Gastroesophageal sphincter (tissue), 4 donors: ENCODE results near the gene SFMBT2. TPM values are rescaled to one million over a fixed set of nuclear protein-coding genes. Genes with fewer than 3 reads are reported as not detected.

ENCODE experiments used
- ATAC-seq: fragments of 150-250 bp; one replicate; pipeline ENCODE4 v1.9.1; 2016; ENCODE audit warnings: mild to moderate bottlenecking, moderate library complexity
- H3K27ac ChIP-seq, 4 donors: fragments of 200-600 bp; sonication (generic) in 3 of 4; 1 replicate in 3 of 4; 2 replicates in 1 of 4; pipeline ENCODE4 v1.5.1; 2016 to 2019
- H3K27me3 ChIP-seq: fragments of 200-600 bp; sonication (generic); one replicate; pipeline ENCODE4 v1.5.1; 2019
- H3K36me3 ChIP-seq, 2 donors: fragments of 200-600 bp; sonication (generic); one replicate each; pipeline ENCODE4 v1.5.1; 2019; ENCODE audit warnings: control low read depth in 1 of 2
- H3K4me1 ChIP-seq, 3 donors: fragments of 200-600 bp; sonication (generic); 1 replicate in 2 of 3; 2 replicates in 1 of 3; pipeline ENCODE4 v1.5.1; 2016 to 2019; ENCODE audit warnings: control low read depth in 2 of 3
- H3K4me3 ChIP-seq, 2 donors: fragments of 200-600 bp; sonication (generic); one replicate each; pipeline ENCODE4 v1.5.1; 2019; ENCODE audit warnings: mild to moderate bottlenecking in 1 of 2, moderate library complexity in 1 of 2
- H3K9me3 ChIP-seq, 3 donors: fragments of 200-600 bp; sonication (generic); one replicate each; pipeline ENCODE4 v1.5.1; 2017 to 2019; ENCODE audit warnings: control low read depth in 2 of 3
- CTCF ChIP-seq, 4 experiments: fragments of 200-600 bp in 2 of 4; fragments of 450-650 bp in 2 of 4; sonication (generic) in 1 of 4; IDR thresholded peaks; one replicate each; pipeline ENCODE4 v1.5.1; 2017 to 2019; ENCODE audit warnings: antibody characterized with exemption in 4 of 4, mild to moderate bottlenecking in 2 of 4, moderate library complexity in 2 of 4
- EP300 ChIP-seq: sonication (generic); formaldehyde crosslinking; IDR thresholded peaks from one replicate; pipeline ENCODE4 v1.6.1; 2017; ENCODE audit warnings: antibody characterized with exemption, mild to moderate bottlenecking
- POLR2A ChIP-seq, 2 donors: fragments of 450-650 bp; IDR thresholded peaks; one replicate each; pipeline ENCODE4 v1.6.1; 2017; ENCODE audit warnings: antibody characterized with exemption in 2 of 2, mild to moderate bottlenecking in 2 of 2, moderate library complexity in 1 of 2
- POLR2AphosphoS5 ChIP-seq: sonication (generic); formaldehyde crosslinking; IDR thresholded peaks from one replicate; pipeline ENCODE4 v1.6.1; 2017; ENCODE audit warnings: antibody characterized with exemption
- WGBS, 2 donors: methylation state at CpG; one replicate each; pipeline ENCODE4 v1.1.5; 2018; ENCODE audit warnings: low coverage in 1 of 2; 5-methylcytosine and 5-hydroxymethylcytosine counted together
- total RNA-seq, 4 donors: library from RNA; depleted of rRNA; stranded (reverse); fragments of >200 nt; gene quantifications; one replicate each; pipeline ENCODE4 v1.1.0, GENCODE V29; 2016

SFMBT2 gene
- total RNA-seq, 4 donors from 2014 or later, result 6.9 to 14.3 (median 11.4) TPM

- Histone ChIP-seq H3K27ac (peak overlapping the region in 3 of 4 donors; percentile 75 to 89 (median 84)), H3K4me3 (peak overlapping the region; percentile 78 to 94), H3K27me3 (peaks cover 38% of the 10 kb centered on the region), H3K4me1 (peaks cover 0 to 71% (median 15%) of the 10 kb centered on the region in 3 donors), H3K36me3 (no peaks in the 10 kb centered on the region), H3K9me3 (no peaks in the 10 kb centered on the region)
- no peak for ATAC-seq
- 0 to 1% methylated on average over 8 to 15 of the region's 15 CpGs for WGBS, 2 donors
- TF ChIP-seq EP300, result no peak
- TF ChIP-seq POLR2AphosphoS5, result no peak
- TF ChIP-seq POLR2A (IDR thresholded peaks at IDR 0.05), result no peak
- no peak for TF ChIP-seq CTCF (IDR thresholded peaks at IDR 0.05)
These were observed 1.1 kb downstream of the SFMBT2 start for GRCh38 chr10:7409732-7410168.

- Histone ChIP-seq H3K4me1 (peaks cover 0 to 71% (median 15%) of the 10 kb centered on the region in 3 donors), H3K36me3 (no peaks in the 10 kb centered on the region), H3K27ac (peak overlapping the region in 3 of 4 donors; percentile 73 to 89 (median 84)), H3K4me3 (peak overlapping the region; percentile 78 to 94), H3K9me3 (no peaks in the 10 kb centered on the region), H3K27me3 (peaks cover 38% of the 10 kb centered on the region)
- 0 to 3% methylated on average over 7 to 14 of the region's 38 CpGs for WGBS, 2 donors
- TF ChIP-seq CTCF (IDR thresholded peaks at IDR 0.05), result no peak
- no peak for TF ChIP-seq POLR2AphosphoS5
- no peak for TF ChIP-seq EP300
- TF ChIP-seq POLR2A (IDR thresholded peaks at IDR 0.05), result no peak
- peak; percentile 6 for ATAC-seq
These were observed 1.6 kb downstream of the SFMBT2 start for GRCh38 chr10:7409045-7409731.

- TF ChIP-seq EP300 (no peak), POLR2AphosphoS5 (peak; percentile 63), CTCF (IDR thresholded peaks at IDR 0.05) (peak in 3 of 4 experiments; percentile 49 to 88 (median 63))
- Histone ChIP-seq H3K36me3 (no peaks in the 10 kb centered on the region), H3K27me3 (peaks cover 36% of the 10 kb centered on the region), H3K4me3 (peak overlapping the region; percentile 78 to 94), H3K4me1 (peaks cover 0 to 71% (median 15%) of the 10 kb centered on the region in 3 donors), H3K27ac (peak overlapping the region in 3 of 4 donors; percentile 73 to 89 (median 84)), H3K9me3 (no peaks in the 10 kb centered on the region)
- 0 to 1% methylated on average over 12 to 13 of the region's 65 CpGs for WGBS, 2 donors
- ATAC-seq, result peak; percentile 63
These were observed 2.4 kb downstream of the SFMBT2 start for GRCh38 chr10:7408291-7409044.

GRCh38 chr10:7407368-7408290, 3.2 kb downstream of the SFMBT2 start:
- Histone ChIP-seq H3K27me3 (peaks cover 27% of the 10 kb centered on the region), H3K4me3 (peak overlapping the region; percentile 78 to 94), H3K4me1 (peaks cover 0 to 69% (median 15%) of the 10 kb centered on the region in 3 donors), H3K36me3 (no peaks in the 10 kb centered on the region), H3K9me3 (no peaks in the 10 kb centered on the region), H3K27ac (peak overlapping the region in 3 of 4 donors; percentile 73 to 89 (median 84))
- TF ChIP-seq EP300 (no peak), POLR2A (IDR thresholded peaks at IDR 0.05) (no peak), CTCF (IDR thresholded peaks at IDR 0.05) (no peak), POLR2AphosphoS5 (no peak)
- ATAC-seq, result peak; percentile 5
- 56% methylated on average over 8 of the region's 77 CpGs; no CpG with 5 or more reads in 1 of the 2 donors for WGBS, 2 donors
